GM19240 (cell line): ENCODE data around the gene KCNIP1.

ENCODE experiments used
- DNase-seq: peaks from one replicate; pipeline ENCODE4 v3.0.0; 2011; ENCODE audit warnings: low spot score; ENCODE audit not compliant: insufficient read length

Gene KCNIP1

GRCh38 chr5:170482511-170482910 is 21.3 kb upstream of the KCNIP1 start:
- DNase-seq, result no peak

DNA sequence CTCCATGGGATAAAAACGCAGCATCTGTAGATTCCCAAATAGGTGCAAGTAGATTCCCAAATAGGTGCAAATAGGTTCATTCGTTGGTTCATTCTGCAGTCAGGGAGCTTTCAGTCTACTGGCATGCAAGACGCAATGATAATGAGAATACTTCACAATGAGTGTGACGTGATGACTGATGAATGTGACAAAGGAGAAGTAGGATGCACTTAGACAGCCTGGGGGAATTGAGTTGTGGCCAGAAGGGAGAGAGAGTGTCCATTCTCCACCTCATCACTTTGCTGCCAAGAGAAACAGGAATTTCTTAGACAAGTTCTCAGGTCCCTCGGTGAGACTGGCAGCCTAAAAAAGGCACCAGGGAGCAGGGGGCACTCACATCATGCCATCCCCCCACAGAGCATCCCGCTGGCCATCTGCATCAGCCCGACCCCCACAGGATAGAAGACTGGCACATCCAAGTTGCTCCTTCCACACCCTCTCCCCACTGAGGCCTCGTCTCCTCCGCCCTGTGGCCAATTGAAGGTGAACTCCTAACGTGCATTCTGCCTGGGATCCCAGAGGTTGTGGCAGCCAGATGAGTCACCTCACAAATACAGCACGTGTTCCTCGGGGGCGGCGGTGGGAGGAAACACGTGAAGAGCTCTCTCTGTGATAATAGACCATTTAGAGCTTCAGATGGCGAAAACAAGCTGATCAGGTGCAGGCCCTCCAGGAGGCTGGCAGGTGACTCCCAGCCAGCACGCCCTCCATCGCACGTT is 19.9 kb upstream of the KCNIP1 start:
- DNase-seq, result no peak

GRCh38 chr5:170484459-170484831 is 19.4 kb upstream of the KCNIP1 start:
- DNase-seq, result no peak

GRCh38 chr5:170484847-170485615 is 18.8 kb upstream of the KCNIP1 start:
- DNase-seq, result no peak

DNA sequence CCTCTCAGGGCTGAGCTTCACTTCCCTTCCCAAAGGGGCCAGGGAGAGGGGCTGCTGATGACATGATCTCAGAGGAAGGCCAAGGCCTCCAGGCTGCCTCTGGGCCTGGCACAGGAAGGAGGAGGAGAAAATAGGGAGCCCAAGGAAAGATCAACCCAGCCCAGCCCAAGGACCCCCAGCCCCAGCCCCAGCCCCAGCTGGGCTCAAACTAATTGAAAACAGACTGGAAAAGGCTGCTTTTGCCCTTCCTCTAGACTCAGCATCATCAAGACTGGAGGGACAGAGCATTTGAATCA is 18.3 kb upstream of the KCNIP1 start:
- DNase-seq, result no peak

- DNase-seq, result no peak
Observed at GRCh38 chr5:170486371-170486770, 17.4 kb upstream of the KCNIP1 start.

- no peak for DNase-seq
Observed at GRCh38 chr5:170488570-170488969, 15.2 kb upstream of the KCNIP1 start.

GRCh38 chr5:170489199-170489598 is 14.6 kb upstream of the KCNIP1 start:
- no peak for DNase-seq

DNA sequence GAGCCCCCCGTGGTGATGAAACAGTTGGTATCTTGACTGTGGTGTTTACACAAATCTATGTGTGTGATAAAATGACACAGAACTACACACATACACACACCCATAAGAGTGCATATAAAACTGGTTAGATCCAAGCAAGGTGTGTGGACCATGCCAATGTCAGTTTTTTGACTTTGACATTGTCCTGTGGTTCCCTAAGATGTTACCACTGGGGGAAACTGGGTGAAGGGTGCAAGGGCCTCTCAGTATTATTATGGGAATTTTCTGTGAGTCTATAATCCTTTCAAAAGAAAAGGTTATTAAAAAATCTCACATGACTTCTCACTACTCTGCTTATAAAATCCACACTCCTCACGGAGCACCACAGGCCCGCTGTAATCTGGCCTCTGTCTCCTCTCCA is 13.4 kb upstream of the KCNIP1 start:
- no peak for DNase-seq

DNA sequence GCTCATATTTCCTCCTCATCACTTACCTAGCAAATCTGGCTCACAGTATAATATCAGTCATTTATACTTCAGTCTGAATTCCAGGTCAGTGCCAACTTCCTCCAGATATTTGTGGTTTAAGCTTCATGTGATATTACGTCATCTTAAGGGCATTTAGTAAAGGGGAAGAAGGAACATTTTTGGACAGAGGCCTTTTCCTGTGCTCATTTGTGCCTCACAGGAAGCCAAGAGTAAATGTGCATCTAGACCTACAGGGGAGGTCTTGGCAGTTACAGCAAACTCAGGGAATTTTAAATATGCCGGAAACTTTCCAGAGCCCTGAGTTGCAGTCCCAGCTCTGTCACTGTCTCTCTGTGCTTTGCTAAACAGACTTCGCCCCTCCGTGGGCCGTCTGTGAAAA is 12.3 kb upstream of the KCNIP1 start:
- no peak for DNase-seq

- no peak for DNase-seq
Observed at GRCh38 chr5:170493028-170493820, 10.6 kb upstream of the KCNIP1 start.

DNA sequence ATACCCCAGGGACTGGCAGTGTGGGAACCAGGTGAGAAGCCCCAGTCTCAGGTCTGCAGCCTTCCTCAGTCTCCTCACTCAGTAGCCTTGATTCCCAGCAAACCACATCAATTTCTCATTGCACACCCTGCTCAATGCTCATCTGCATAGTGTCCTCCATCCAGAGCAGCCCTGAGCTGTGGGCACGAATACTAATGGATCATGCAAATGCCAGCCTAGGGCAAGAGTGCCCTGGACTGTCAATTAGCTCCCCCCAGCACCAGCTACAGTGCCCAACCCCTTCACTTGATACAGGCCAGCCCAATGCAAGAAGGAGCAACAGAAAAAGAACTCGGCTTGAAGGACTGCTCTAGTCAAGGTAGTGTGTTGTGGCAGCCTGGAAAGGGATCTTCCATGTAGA is 9.8 kb upstream of the KCNIP1 start:
- DNase-seq, result no peak

DNA sequence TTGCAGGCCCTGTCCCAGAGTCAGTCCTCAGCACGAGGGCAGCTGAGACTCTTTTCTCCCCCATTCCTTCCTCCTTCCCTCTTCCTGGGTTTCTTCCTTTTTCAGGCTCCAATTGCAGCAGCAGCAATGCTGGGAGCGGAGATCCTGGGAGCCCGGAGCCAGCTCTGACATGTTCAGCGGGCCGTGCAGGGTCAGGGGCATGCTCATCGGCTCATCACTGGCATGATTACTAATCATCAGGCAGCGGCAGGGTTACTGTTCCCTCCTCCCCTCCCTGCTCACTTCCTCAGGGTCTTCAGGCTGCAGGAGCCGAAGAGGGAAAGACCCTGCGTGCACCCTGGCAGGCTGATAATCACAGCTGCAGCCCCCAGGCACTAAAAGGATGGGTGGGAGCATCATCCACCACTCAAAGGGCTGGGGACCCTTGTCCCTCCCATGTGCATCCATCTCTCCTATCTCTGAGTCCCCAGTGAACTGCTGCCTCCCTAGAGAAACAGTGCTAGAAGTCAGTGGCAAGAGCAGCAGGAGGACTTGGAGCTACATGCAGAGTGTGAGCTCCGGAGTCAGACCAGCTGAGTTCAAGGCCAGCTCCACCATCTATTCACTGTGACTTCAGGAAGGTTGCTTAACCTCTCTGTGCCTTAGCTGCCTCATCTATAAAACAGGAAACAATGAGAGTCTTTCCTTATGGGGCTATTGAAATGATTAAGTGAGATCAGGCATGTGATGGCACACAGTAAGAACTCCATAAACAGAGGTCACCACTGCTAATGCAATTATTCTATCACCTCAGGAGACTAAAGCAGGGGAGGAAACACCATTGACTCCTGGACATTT is 7.8 kb upstream of the KCNIP1 start:
- no peak for DNase-seq

DNA sequence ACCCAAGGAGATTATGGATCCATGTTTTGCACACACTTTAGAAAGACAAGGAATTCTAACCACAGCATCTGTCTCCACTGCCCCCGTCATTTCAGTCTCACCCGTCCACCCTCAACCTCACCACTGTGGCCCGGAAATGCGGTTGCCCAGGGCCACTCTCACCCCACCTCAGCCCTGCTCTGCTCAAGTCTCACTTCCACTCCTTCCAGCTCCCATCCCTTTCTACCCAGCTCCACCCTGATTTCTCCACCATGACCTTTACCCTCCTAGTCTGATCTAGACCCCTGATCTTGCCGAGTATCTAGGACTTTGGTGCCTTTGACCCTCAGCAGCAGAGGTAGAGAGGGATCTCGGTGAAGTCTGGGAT is 7.2 kb upstream of the KCNIP1 start:
- no peak for DNase-seq

DNA sequence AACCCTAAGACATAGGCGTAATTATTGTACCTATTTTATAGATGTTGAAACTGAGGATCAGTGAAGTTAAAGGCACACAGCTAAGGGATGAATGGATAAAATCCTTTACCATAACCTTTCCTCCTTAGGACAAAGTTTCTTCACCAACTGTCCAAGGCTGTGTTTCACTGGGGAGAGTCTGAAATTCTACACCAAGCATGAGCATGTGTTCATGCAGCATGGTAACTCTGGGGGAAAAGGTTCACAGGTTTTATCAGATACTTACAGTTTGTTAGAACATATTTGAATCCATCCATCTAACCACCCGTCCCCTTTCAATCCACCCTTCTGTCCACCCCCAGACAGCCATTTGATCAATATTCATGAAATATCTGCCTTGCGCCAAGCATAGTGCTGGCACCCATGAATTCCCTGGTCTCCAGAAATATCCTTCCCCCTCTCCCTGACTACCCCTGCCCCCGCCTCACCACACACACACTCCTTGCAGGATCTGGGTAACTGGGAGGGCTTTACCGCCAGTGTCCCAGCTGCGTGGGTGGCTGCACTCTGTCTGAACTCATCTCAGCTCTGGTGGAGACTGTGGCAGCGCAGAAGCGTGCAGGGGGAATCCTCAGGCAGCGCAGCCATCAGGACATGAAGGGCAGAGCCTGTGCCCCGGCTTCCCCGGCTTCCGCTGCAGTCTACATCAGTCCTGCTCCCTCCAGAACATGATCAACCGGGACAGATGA is 6.3 kb upstream of the KCNIP1 start:
- DNase-seq, result no peak

DNA sequence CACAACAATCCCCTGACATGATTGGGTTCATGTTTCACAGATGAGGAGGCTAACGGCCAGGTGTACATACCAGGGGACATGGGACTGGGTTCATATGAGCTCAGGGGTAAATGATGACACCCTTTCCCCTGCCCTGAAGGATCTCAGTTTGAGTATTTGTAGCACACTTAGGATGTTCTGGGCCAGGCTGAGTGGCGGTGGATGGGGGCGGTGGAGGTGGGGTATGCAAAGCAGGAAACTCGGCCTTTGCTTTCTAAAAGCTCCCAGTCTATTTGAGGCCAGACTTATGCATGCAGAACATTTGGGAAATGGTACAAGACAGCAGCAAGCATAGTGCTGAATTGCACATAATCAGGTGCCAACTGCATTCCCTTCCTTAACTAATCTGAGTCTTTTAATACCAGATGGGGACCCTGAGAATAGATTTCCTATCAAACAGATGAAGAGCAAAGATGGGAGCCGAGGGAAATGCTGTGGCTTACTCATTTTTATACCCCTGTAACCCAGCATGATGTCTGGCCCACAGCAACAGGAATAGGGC is 4.9 kb upstream of the KCNIP1 start:
- no peak for DNase-seq

- no peak for DNase-seq
Observed at GRCh38 chr5:170499621-170500020, 4.2 kb upstream of the KCNIP1 start.

- no peak for DNase-seq
Observed at GRCh38 chr5:170501361-170501760, 2.5 kb upstream of the KCNIP1 start.

- no peak for DNase-seq
Observed at GRCh38 chr5:170501931-170502330, 1.9 kb upstream of the KCNIP1 start.

DNA sequence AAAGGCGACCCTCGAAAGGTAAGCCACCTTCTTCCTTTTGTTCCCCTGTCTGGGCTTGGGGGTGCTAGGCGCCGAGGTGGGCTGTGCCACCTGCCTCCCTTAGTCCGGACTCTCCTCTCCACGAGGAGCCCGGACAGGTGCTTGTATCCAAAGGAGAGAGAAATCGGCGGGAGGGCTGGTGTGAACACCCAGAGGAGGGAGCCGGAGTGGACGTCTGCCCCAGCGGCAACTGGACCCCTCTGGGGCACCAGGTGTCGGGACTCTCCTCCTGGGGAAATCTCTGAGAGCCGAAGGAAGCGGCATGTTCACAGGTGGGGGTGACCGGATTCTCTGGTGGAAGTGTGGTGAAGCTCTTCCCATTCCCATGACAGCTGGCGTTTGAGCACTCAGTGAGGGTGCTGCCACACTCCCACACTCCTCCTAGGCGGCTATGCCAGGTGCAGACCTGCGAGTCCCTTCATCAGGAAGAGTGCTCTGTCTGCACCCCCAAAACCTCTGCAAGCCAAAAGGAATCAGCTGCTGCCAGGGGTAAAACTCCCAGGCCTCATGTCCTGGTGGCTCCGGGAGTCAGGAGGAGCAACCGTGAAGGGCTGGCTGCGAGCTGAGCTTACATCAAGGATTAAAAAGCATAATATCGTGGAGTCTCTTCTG is 921 bp downstream of the KCNIP1 start:
- DNase-seq, result no peak
